HCT116 (cell line): ENCODE results near the gene DPF3. TPM values are rescaled to one million over a fixed set of nuclear protein-coding genes. Genes with fewer than 3 reads are reported as not detected.

Experiments used
- ATAC-seq: fragments of 200-7000 bp; cut with Tn5 transposase; 2 replicates; pipeline ENCODE4 v1.9.1; 2020; ENCODE audit warnings: mild to moderate bottlenecking, moderate library complexity
- BruUV-seq: library from RNA; stranded (reverse); fragments of 400-500 nt; replicated peaks from 2 replicates; lab custom pipeline; 2021; lab: Mats Ljungman, UMichigan
- CTCF ChIA-PET: fragments of 300-600 bp; sonication (Branson Sonifier 250); formaldehyde crosslinking; loops from one replicate; lab custom pipeline; 2021; ENCODE audit warnings: antibody characterized with exemption; lab: Charles Lee
- POLR2A ChIA-PET: fragments of 300-600, 350-600 bp; sonication (Branson Sonifier 250); formaldehyde crosslinking; loops from one replicate; lab custom pipeline; 2021; ENCODE audit warnings: antibody characterized with exemption; lab: Charles Lee
- RAD21 ChIA-PET, 2 experiments: fragments of 300-600 bp; sonication (Branson Sonifier 250); formaldehyde crosslinking; loops; one replicate each; lab custom pipeline; 2023; ENCODE audit warnings: low total read pairs in 2 of 2; ENCODE audit not compliant: uncharacterized antibody in 2 of 2, unreplicated experiment in 2 of 2, low non-redundant PET in 1 of 2; lab: Charles Lee
- DNase-seq: peaks from one replicate; pipeline ENCODE4 v3.0.0-alpha.2; 2010; ENCODE audit warnings: low read depth, low spot score
- H2AFZ ChIP-seq: fragments of 200-600 bp; shearing (Covaris generic), sonication (generic); 2 replicates; pipeline ENCODE4 v1.6.1; 2017; ENCODE audit warnings: low read depth, mixed run types, mixed read lengths, antibody characterized with exemption, low read length; ENCODE audit not compliant: poor library complexity, severe bottlenecking
- H3K27ac ChIP-seq: 2 replicates; pipeline ENCODE4 v1.5.1; 2012; ENCODE audit warnings: low read depth, low read length
- H3K27me3 ChIP-seq: fragments of 200-600 bp; sonication (generic); 2 replicates; pipeline ENCODE4 v1.6.1; 2016; ENCODE audit warnings: mixed run types, low read length, mixed read lengths; ENCODE audit not compliant: insufficient read depth
- H3K36me3 ChIP-seq, 2 experiments: fragments of 200-500 bp in 1 of 2; fragments of 200-600 bp in 1 of 2; sonication (Bioruptor generic) in 1 of 2; sonication (generic) in 1 of 2; 2 replicates each; pipeline versions ENCODE4 v1.5.1 to v1.6.1; 2014 to 2016; ENCODE audit warnings: low read length in 2 of 2, inconsistent platforms in 1 of 2, mixed read lengths in 1 of 2, mixed run types in 1 of 2; ENCODE audit not compliant: insufficient read depth in 2 of 2, control insufficient read depth in 1 of 2
- H3K4me1 ChIP-seq, 2 experiments: fragments of 200-600 bp in 1 of 2; sonication (generic) in 1 of 2; 2 replicates each; pipeline versions ENCODE4 v1.5.1 to v1.6.1; 2012 to 2017; ENCODE audit warnings: low read length in 2 of 2, inconsistent platforms in 1 of 2, mild to moderate bottlenecking in 1 of 2, mixed read lengths in 1 of 2, mixed run types in 1 of 2, moderate library complexity in 1 of 2; ENCODE audit not compliant: insufficient read depth in 2 of 2, control insufficient read depth in 1 of 2
- H3K4me2 ChIP-seq: fragments of 200-600 bp; sonication (generic); 2 replicates; pipeline ENCODE4 v1.6.1; 2017; ENCODE audit warnings: mixed run types, low read length, mixed read lengths
- H3K4me3 ChIP-seq, 2 experiments: fragments of 200-600 bp in 1 of 2; sonication (generic) in 1 of 2; replicated peaks in 1 of 2; 2 replicates each; pipeline ENCODE4 v1.5.1; 2011 to 2016; ENCODE audit warnings: low read length in 2 of 2, control low read depth in 1 of 2, low read depth in 1 of 2, mild to moderate bottlenecking in 1 of 2, mixed read lengths in 1 of 2, mixed run types in 1 of 2
- H3K79me2 ChIP-seq: fragments of 200-600 bp; sonication (generic); 2 replicates; pipeline ENCODE4 v1.6.1; 2017; ENCODE audit warnings: mild to moderate bottlenecking, mixed run types, low read length, moderate library complexity, mixed read lengths; ENCODE audit not compliant: insufficient read depth
- H3K9ac ChIP-seq: fragments of 200-600 bp; sonication (generic); 2 replicates; pipeline ENCODE4 v1.6.1; 2016; ENCODE audit warnings: low read length, mixed read lengths
- H3K9me2 ChIP-seq: fragments of 200-600 bp; sonication (generic), shearing (Covaris generic); 2 replicates; pipeline ENCODE4 v1.6.1; 2017; ENCODE audit warnings: mixed run types, mild to moderate bottlenecking, moderate library complexity; ENCODE audit not compliant: insufficient read depth
- H3K9me3 ChIP-seq, 2 experiments: fragments of 200-500 bp in 1 of 2; fragments of 200-600 bp in 1 of 2; sonication (Bioruptor generic) in 1 of 2; sonication (generic) in 1 of 2; 2 replicates each; pipeline ENCODE4 v1.6.1; 2014 to 2017; ENCODE audit warnings: low read length in 2 of 2, mixed read lengths in 2 of 2, inconsistent platforms in 1 of 2, low read depth in 1 of 2, mild to moderate bottlenecking in 1 of 2, mixed run types in 1 of 2, moderate library complexity in 1 of 2; ENCODE audit not compliant: control insufficient read depth in 1 of 2, insufficient read depth in 1 of 2
- H4K20me1 ChIP-seq: fragments of 200-600 bp; sonication (generic), shearing (Covaris generic); 2 replicates; pipeline ENCODE4 v1.6.1; 2017; ENCODE audit warnings: mixed run types, mild to moderate bottlenecking, moderate library complexity; ENCODE audit not compliant: insufficient read depth
- CBX3 ChIP-seq: IDR thresholded peaks from 2 replicates; pipeline ENCODE4 v1.6.1; 2012; ENCODE audit warnings: low read depth
- ELF1 ChIP-seq: IDR thresholded peaks from 2 replicates; pipeline ENCODE4 v1.6.1; 2012; ENCODE audit warnings: low read depth, borderline replicate concordance
- EZH2 ChIP-seq: fragments of 200-600 bp; sonication (generic); IDR thresholded peaks from 2 replicates; pipeline ENCODE4 v1.6.1; 2017; ENCODE audit warnings: antibody characterized with exemption, mixed run types
- EZH2phosphoT487 ChIP-seq: fragments of 200-600 bp; IDR thresholded peaks from 2 replicates; pipeline ENCODE4 v1.6.1; 2018; ENCODE audit warnings: antibody characterized with exemption, borderline replicate concordance
- FOSL1 ChIP-seq: IDR thresholded peaks from 2 replicates; pipeline ENCODE4 v1.6.1; 2012; ENCODE audit warnings: low read depth
- JUND ChIP-seq: IDR thresholded peaks from 2 replicates; pipeline ENCODE4 v1.6.1; 2012
- POLR2A ChIP-seq: IDR thresholded peaks from 2 replicates; pipeline ENCODE4 v1.7.0; 2011; ENCODE audit warnings: borderline replicate concordance; ENCODE audit not compliant: insufficient read depth, insufficient read length; ENCODE audit errors: extremely low read depth
- POLR2AphosphoS5 ChIP-seq: IDR thresholded peaks from 2 replicates; pipeline ENCODE4 v1.6.1; 2011; ENCODE audit warnings: mild to moderate bottlenecking, low read depth, low read length, moderate library complexity
- RAD21 ChIP-seq: IDR thresholded peaks from 2 replicates; pipeline ENCODE4 v1.6.1; 2012; ENCODE audit warnings: low read depth, mild to moderate bottlenecking
- SIN3A ChIP-seq: IDR thresholded peaks from 2 replicates; pipeline ENCODE4 v1.6.1; 2012; ENCODE audit warnings: low read depth
- SP1 ChIP-seq: IDR thresholded peaks from 2 replicates; pipeline ENCODE4 v1.6.1; 2012; ENCODE audit warnings: low read depth
- TCF7L2 ChIP-seq: IDR thresholded peaks from 2 replicates; pipeline ENCODE4 v1.7.0; 2011; ENCODE audit warnings: borderline replicate concordance, inconsistent platforms; ENCODE audit not compliant: insufficient read depth, insufficient read length; ENCODE audit errors: extremely low read depth
- YY1 ChIP-seq: IDR thresholded peaks from 2 replicates; pipeline ENCODE4 v1.6.1; 2011; ENCODE audit warnings: low read length, low read depth, moderate library complexity, mild to moderate bottlenecking; ENCODE audit not compliant: insufficient replicate concordance; ENCODE audit errors: extremely low read depth
- intact Hi-C: fragments of 100-400 bp; cut with micrococcal nuclease; formaldehyde crosslinking; loops from 2 replicates; pipeline ENCODE4 v1.10.0; 2022
- total RNA-seq: library from RNA; stranded (reverse); gene quantifications from one replicate; pipeline ENCODE4 v1.2.1, GENCODE V29; 2021; ENCODE audit not compliant: unreplicated experiment
- TF ChIP-seq, protein P1 (sequence below): IDR thresholded peaks from 2 replicates; pipeline ENCODE4 v1.6.1; 2012; ENCODE audit warnings: low read depth
- TF ChIP-seq, protein P2 (sequence below): IDR thresholded peaks from 2 replicates; pipeline ENCODE4 v1.6.1; 2012
- TF ChIP-seq, protein P3 (sequence below), 3 experiments: fragments of 200-600 bp in 1 of 3; sonication (generic) in 1 of 3; IDR thresholded peaks in 2 of 3; conservative IDR thresholded peaks in 1 of 3; 2 replicates each; pipeline ENCODE4 v1.5.1; 2012 to 2017; ENCODE audit warnings: low read depth in 2 of 3, low read length in 2 of 3, antibody characterized with exemption in 1 of 3, borderline replicate concordance in 1 of 3, control low read depth in 1 of 3, mild to moderate bottlenecking in 1 of 3, mixed read lengths in 1 of 3, mixed run types in 1 of 3, moderate library complexity in 1 of 3; ENCODE audit not compliant: insufficient read depth in 1 of 3

The DPF3 gene
- total RNA-seq, 1 experiment from 2014 or later: 0.27 TPM

DNA sequence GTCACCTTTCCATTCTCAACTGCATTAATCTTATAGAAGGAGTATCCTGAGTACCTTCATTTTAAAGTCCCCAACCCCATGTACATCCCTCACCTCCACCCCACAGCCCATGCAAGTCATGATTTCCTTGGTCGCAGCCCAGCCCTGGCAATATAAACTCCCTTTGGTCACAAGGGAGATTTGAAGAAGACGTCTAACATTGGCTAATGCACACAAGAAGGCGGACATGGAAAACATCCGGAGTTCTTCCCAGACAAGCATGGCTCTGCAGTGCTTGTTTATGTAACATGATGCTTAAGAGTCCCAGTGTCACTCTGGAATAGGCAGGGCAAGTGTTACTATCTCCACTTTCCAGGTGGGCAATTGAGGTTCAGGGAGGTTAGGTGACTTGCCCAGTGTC is 277.6 kb downstream of the DPF3 start (continued):
- TF ChIP-seq, protein P1, sequence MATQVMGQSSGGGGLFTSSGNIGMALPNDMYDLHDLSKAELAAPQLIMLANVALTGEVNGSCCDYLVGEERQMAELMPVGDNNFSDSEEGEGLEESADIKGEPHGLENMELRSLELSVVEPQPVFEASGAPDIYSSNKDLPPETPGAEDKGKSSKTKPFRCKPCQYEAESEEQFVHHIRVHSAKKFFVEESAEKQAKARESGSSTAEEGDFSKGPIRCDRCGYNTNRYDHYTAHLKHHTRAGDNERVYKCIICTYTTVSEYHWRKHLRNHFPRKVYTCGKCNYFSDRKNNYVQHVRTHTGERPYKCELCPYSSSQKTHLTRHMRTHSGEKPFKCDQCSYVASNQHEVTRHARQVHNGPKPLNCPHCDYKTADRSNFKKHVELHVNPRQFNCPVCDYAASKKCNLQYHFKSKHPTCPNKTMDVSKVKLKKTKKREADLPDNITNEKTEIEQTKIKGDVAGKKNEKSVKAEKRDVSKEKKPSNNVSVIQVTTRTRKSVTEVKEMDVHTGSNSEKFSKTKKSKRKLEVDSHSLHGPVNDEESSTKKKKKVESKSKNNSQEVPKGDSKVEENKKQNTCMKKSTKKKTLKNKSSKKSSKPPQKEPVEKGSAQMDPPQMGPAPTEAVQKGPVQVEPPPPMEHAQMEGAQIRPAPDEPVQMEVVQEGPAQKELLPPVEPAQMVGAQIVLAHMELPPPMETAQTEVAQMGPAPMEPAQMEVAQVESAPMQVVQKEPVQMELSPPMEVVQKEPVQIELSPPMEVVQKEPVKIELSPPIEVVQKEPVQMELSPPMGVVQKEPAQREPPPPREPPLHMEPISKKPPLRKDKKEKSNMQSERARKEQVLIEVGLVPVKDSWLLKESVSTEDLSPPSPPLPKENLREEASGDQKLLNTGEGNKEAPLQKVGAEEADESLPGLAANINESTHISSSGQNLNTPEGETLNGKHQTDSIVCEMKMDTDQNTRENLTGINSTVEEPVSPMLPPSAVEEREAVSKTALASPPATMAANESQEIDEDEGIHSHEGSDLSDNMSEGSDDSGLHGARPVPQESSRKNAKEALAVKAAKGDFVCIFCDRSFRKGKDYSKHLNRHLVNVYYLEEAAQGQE: no peak
- TF ChIP-seq TCF7L2: no peak

DNA sequence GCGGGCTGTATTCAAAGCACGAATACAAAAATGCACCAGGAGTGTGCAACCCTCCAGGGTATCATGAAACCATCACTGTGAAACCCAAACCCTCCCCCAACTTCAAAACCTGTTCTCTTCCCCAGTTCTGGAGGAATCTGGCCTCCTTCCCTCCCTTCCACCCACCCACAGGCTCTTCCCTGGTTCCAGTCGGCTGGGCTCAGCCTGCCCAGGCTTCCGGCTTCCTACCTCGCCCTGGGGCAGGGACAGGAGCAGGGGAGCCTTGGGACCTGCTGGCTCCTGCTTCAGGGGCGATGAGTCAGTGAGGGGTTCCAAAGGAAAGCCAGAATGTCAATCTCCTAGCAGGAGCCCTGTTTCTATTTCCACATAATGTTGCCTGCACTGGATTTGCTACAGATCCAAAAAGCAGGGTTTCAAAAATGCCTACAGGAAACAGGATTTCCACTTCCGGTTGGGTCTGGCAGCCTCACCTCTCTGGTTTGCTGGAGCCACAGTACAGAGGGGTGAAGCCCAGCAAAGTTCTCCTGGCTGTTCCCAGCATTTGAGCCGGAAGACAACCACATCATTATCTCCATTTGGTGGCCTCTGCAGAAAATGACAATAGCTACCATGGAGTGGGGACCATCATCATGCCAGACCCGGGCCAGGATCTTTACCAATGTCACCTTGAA is 278.3 kb downstream of the DPF3 start:
- ATAC-seq (0 out of 2 replicates have a peak, but pooled peaks have one; percentile 25), DNase-seq (no peak)
- intact Hi-C loops: no loop called here
- no peaks in the 10 kb centered on the region for H3K79me2 ChIP-seq
- H3K4me1 ChIP-seq: peaks cover 0 to 9% of the 10 kb centered on the region in 2 experiments; a peak in 1 of 4 replicates
- H3K9me3 ChIP-seq: no peaks in the 10 kb centered on the region
- no peak overlapping the region for H2AFZ ChIP-seq
- H3K27ac ChIP-seq: no peak overlapping the region
- no peaks in the 10 kb centered on the region for H4K20me1 ChIP-seq
- peak overlapping the region; percentile 17; the same call in 1 of the 2 replicates for H3K4me2 ChIP-seq
- ChIA-PET POLR2A (no interaction called here), CTCF (interaction anchor here (0.5 kb wide), 1 partner anchor 893 kb away, joined by 3 read pairs; no protein-coding TSS in a partner anchor), RAD21 (no interaction called here)
- no peak overlapping the region for H3K4me3 ChIP-seq
- H3K9ac ChIP-seq: no peak overlapping the region
- no peaks in the 10 kb centered on the region for H3K27me3 ChIP-seq
- no TSS peak for BruUV-seq
- H3K36me3 ChIP-seq: no peaks in the 10 kb centered on the region
- H3K9me2 ChIP-seq: no peaks in the 10 kb centered on the region
- no peak for TF ChIP-seq EZH2phosphoT487
- TF ChIP-seq ELF1: no peak
- TF ChIP-seq SIN3A: no peak
- TF ChIP-seq POLR2AphosphoS5: no peak
- no peak for TF ChIP-seq SP1
- no peak for TF ChIP-seq JUND
- no peak for TF ChIP-seq RAD21
- TF ChIP-seq FOSL1: no peak
- TF ChIP-seq YY1: no peak
- TF ChIP-seq EZH2: no peak
- TF ChIP-seq CBX3: no peak
- TF ChIP-seq, protein P2, sequence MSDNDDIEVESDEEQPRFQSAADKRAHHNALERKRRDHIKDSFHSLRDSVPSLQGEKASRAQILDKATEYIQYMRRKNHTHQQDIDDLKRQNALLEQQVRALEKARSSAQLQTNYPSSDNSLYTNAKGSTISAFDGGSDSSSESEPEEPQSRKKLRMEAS: no peak
- no peak for TF ChIP-seq POLR2A
- TF ChIP-seq, protein P3, sequence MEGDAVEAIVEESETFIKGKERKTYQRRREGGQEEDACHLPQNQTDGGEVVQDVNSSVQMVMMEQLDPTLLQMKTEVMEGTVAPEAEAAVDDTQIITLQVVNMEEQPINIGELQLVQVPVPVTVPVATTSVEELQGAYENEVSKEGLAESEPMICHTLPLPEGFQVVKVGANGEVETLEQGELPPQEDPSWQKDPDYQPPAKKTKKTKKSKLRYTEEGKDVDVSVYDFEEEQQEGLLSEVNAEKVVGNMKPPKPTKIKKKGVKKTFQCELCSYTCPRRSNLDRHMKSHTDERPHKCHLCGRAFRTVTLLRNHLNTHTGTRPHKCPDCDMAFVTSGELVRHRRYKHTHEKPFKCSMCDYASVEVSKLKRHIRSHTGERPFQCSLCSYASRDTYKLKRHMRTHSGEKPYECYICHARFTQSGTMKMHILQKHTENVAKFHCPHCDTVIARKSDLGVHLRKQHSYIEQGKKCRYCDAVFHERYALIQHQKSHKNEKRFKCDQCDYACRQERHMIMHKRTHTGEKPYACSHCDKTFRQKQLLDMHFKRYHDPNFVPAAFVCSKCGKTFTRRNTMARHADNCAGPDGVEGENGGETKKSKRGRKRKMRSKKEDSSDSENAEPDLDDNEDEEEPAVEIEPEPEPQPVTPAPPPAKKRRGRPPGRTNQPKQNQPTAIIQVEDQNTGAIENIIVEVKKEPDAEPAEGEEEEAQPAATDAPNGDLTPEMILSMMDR (IDR thresholded peaks at IDR 0.05 in 2 of 3, conservative IDR thresholded peaks at IDR 0.05 in 1 of 3; ENCODE audit: borderline replicate concordance in 1 of 3, insufficient read depth in 1 of 3, low read depth in 2 of 3, low read length in 2 of 3): no peak
